HepG2 (cell line): ENCODE results near the gene OVOL3. TPM values are rescaled to one million over a fixed set of nuclear protein-coding genes. Genes with fewer than 3 reads are reported as not detected.

Experiments
- AGO1 ChIP-seq: fragments of 200-400 bp; formaldehyde crosslinking; IDR thresholded peaks from 2 replicates; pipeline ENCODE4 v1.6.1; 2017; ENCODE audit warnings: mild to moderate bottlenecking, low read depth, low read length, moderate library complexity; ENCODE audit not compliant: poor library complexity, severe bottlenecking
- ARNT2 ChIP-seq: sonication (generic); formaldehyde crosslinking; IDR thresholded peaks from 2 replicates; pipeline ENCODE4 v1.8.0; 2022; ENCODE audit warnings: mild to moderate bottlenecking, low read depth, missing genetic modification reagents, moderate library complexity
- BCL6 ChIP-seq: IDR thresholded peaks from 2 replicates; pipeline ENCODE4 v1.6.1; 2016; ENCODE audit warnings: missing genetic modification reagents, missing compliant biosample characterization
- EHMT2 ChIP-seq: fragments of 200-600 bp; sonication (generic); IDR thresholded peaks from 2 replicates; pipeline ENCODE4 v1.7.0; 2017; ENCODE audit warnings: antibody characterized with exemption, low read depth, low read length, borderline replicate concordance
- ETV5 ChIP-seq: IDR thresholded peaks from 2 replicates; pipeline ENCODE4 v1.6.1; 2018; ENCODE audit warnings: missing biosample characterization, missing genetic modification reagents, inconsistent platforms, borderline replicate concordance
- FOXJ3 ChIP-seq: sonication (generic); formaldehyde crosslinking; IDR thresholded peaks from 2 replicates; pipeline ENCODE4 v1.4.0; 2020; ENCODE audit warnings: missing genetic modification reagents, mild to moderate bottlenecking, borderline replicate concordance
- GLI4 ChIP-seq: sonication (generic); formaldehyde crosslinking; IDR thresholded peaks from 2 replicates; pipeline ENCODE4 v1.5.1; 2020; ENCODE audit warnings: missing genetic modification reagents, mild to moderate bottlenecking, moderate library complexity, borderline replicate concordance
- HIVEP1 ChIP-seq: sonication (generic); formaldehyde crosslinking; IDR thresholded peaks from 2 replicates; pipeline ENCODE4 v1.4.0; 2020; ENCODE audit warnings: mild to moderate bottlenecking, missing genetic modification reagents
- IRF1 ChIP-seq: sonication (generic); formaldehyde crosslinking; IDR thresholded peaks from 2 replicates; pipeline ENCODE4 v1.4.0; 2020; ENCODE audit warnings: low read depth, mild to moderate bottlenecking, missing genetic modification reagents
- NBN ChIP-seq: fragments of 450-650 bp; conservative IDR thresholded peaks from 2 replicates; pipeline ENCODE4 v1.6.1; 2017
- SIX1 ChIP-seq: sonication (generic); formaldehyde crosslinking; IDR thresholded peaks from 2 replicates; pipeline ENCODE4 v1.4.0; 2020; ENCODE audit warnings: missing genetic modification reagents, borderline replicate concordance
- SOX5 ChIP-seq: IDR thresholded peaks from 2 replicates; pipeline ENCODE4 v1.6.1; 2016; ENCODE audit warnings: borderline replicate concordance
- ZBTB20 ChIP-seq: sonication (generic); formaldehyde crosslinking; IDR thresholded peaks from 2 replicates; pipeline ENCODE4 v1.8.1; 2023; ENCODE audit warnings: missing genetic modification reagents, low read depth, mild to moderate bottlenecking, borderline replicate concordance
- ZHX2 ChIP-seq, 2 experiments: sonication (generic) in 1 of 2; formaldehyde crosslinking in 1 of 2; IDR thresholded peaks; 2 replicates each; pipeline versions ENCODE4 v1.6.1 to v1.9.0; 2014 to 2022; ENCODE audit warnings: antibody characterized with exemption in 1 of 2, borderline replicate concordance in 1 of 2, inconsistent platforms in 1 of 2, low read depth in 1 of 2, missing genetic modification reagents in 1 of 2
- ZNF24 ChIP-seq: fragments of 450-650 bp; IDR thresholded peaks from 2 replicates; pipeline ENCODE4 v1.6.1; 2017; ENCODE audit warnings: antibody characterized with exemption, mild to moderate bottlenecking
- ZNF333 ChIP-seq: sonication (generic); formaldehyde crosslinking; IDR thresholded peaks from 2 replicates; pipeline ENCODE4 v1.4.0; 2020; ENCODE audit warnings: mild to moderate bottlenecking, missing genetic modification reagents, borderline replicate concordance
- ZNF484 ChIP-seq: sonication (generic); formaldehyde crosslinking; IDR thresholded peaks from 2 replicates; pipeline ENCODE4 v1.5.1; 2020; ENCODE audit warnings: mild to moderate bottlenecking, low read depth, missing genetic modification reagents, borderline replicate concordance
- ZNF614 ChIP-seq: IDR thresholded peaks from 2 replicates; pipeline ENCODE4 v1.6.1; 2018; ENCODE audit warnings: missing biosample characterization, missing genetic modification reagents, inconsistent platforms, borderline replicate concordance
- ZNF75D ChIP-seq: sonication (generic); formaldehyde crosslinking; IDR thresholded peaks from 2 replicates; pipeline ENCODE4 v1.8.1; 2023; ENCODE audit warnings: missing genetic modification reagents, mild to moderate bottlenecking, borderline replicate concordance
- polyA plus RNA-seq, 8 experiments: library from polyadenylated mRNA; depleted of rRNA in 3 of 8; stranded (reverse) in 7 of 8; unstranded in 1 of 8; fragments of >200 nt; fragmentation: Illumina TruSeq in 4 of 8; extraction: Trizol in 4 of 8; gene quantifications; 2 replicates each; pipeline versions ENCODE4 v1.2.1 to v1.2.3, GENCODE V29; 2011 to 2016; ENCODE audit warnings: low read depth in 4 of 8, missing spikeins in 1 of 8, mixed read lengths in 1 of 8; ENCODE audit not compliant: insufficient read depth in 1 of 8
- total RNA-seq, 5 experiments: library from RNA; depleted of rRNA; stranded (reverse); fragments of >200 nt; fragmentation: Illumina TruSeq; extraction: Trizol; gene quantifications; 2 replicates each; pipeline ENCODE4 v1.2.3, GENCODE V29; 2016; ENCODE audit warnings: low read depth in 1 of 5

OVOL3 gene
- total and polyA plus RNA-seq, 2 of the 13 experiments (the other 11 are each of a cell fraction or from before 2014, with no cell fraction given): not detected

GRCh38 chr19:36139473-36140303, 28.7 kb downstream of the OVOL3 start, which contains the start of gene CAPNS1 (continued):
- TF ChIP-seq ARNT2: peak; percentile 80; the same call in 1 of the 2 replicates
- no peak for TF ChIP-seq IRF1 (CRISPR knock-in tag)
- TF ChIP-seq EHMT2: no peak
- TF ChIP-seq FOXJ3: peak; percentile 55; the same call in 1 of the 2 replicates
- TF ChIP-seq ZHX2 (IDR thresholded peaks at IDR 0.05; ENCODE audit: low read depth): peak; percentile 55; the same call in 1 of the 2 replicates
- TF ChIP-seq ZHX2 (CRISPR knock-in tag; IDR thresholded peaks at IDR 0.05; ENCODE audit: borderline replicate concordance): no peak
- peak; percentile 98 for TF ChIP-seq AGO1
- TF ChIP-seq ZNF24: no peak
- TF ChIP-seq ZBTB20 (CRISPR knock-in tag): no peak
- TF ChIP-seq BCL6 (CRISPR knock-in tag): peak; percentile 42; the same call in 1 of the 2 replicates
- TF ChIP-seq ZNF75D (CRISPR knock-in tag): no peak
- TF ChIP-seq HIVEP1 (CRISPR knock-in tag): no peak; the same call in 1 of the 2 replicates
- TF ChIP-seq GLI4 (CRISPR knock-in tag): no peak
- TF ChIP-seq ZNF614 (CRISPR knock-in tag): no peak
- peak; percentile 75; the same call in 1 of the 2 replicates for TF ChIP-seq ETV5 (CRISPR knock-in tag)
- TF ChIP-seq NBN: no peak
- peak; percentile 41; the same call in 1 of the 2 replicates for TF ChIP-seq ZNF333 (CRISPR knock-in tag)
- no peak for TF ChIP-seq SIX1
- TF ChIP-seq SOX5 (CRISPR knock-in tag): no peak
- no peak for TF ChIP-seq ZNF484
